NCI-H187 (cell line): Measurements from ENCODE around the gene ALDOA.

ENCODE experiments used
- DNase-seq, 2 experiments: peaks; one replicate each; lab custom pipeline; 2025; lab: John Stamatoyannopoulos, UW

Gene ALDOA

DNA sequence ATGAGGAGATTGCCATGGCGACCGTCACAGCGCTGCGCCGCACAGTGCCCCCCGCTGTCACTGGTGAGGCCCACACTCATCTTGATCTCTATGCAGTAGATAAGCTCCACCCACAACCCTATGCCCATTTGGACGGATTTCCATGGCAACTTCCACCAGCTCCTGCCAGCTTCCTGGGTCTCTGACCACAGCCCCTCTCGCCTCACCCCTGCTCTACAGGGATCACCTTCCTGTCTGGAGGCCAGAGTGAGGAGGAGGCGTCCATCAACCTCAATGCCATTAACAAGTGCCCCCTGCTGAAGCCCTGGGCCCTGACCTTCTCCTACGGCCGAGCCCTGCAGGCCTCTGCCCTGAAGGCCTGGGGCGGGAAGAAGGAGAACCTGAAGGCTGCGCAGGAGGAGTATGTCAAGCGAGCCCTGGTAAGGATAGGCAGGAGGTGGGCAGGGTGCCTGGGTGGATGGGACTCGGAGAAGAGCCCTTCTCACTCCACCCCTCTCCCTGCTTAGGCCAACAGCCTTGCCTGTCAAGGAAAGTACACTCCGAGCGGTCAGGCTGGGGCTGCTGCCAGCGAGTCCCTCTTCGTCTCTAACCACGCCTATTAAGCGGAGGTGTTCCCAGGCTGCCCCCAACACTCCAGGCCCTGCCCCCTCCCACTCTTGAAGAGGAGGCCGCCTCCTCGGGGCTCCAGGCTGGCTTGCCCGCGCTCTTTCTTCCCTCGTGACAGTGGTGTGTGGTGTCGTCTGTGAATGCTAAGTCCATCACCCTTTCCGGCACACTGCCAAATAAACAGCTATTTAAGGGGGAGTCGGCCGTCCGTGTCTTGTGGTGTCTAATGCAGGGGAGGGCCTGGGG, 4.3 kb downstream of the ALDOA start:
- DNase-seq: no peak

DNA sequence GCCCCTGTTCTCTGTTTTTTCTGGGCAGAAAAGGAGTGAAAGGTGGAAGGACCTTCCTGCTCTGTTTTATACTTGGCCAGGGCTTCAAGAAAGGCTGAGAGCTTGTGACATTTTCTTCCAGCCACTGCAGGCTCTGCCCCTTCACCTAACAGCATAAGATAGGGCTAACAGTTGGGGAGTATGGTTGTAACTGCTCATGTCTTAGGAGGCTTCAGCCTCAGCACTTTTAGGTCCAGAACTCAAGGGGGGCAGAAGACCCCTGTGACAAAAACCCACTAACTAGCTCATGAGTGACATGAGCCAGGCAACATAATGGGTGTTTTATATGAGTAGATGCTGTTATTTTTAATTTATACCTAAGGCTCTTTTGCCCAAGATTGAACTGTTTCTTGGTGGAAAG, 4.9 kb downstream of the ALDOA start:
- no peak for DNase-seq

DNA sequence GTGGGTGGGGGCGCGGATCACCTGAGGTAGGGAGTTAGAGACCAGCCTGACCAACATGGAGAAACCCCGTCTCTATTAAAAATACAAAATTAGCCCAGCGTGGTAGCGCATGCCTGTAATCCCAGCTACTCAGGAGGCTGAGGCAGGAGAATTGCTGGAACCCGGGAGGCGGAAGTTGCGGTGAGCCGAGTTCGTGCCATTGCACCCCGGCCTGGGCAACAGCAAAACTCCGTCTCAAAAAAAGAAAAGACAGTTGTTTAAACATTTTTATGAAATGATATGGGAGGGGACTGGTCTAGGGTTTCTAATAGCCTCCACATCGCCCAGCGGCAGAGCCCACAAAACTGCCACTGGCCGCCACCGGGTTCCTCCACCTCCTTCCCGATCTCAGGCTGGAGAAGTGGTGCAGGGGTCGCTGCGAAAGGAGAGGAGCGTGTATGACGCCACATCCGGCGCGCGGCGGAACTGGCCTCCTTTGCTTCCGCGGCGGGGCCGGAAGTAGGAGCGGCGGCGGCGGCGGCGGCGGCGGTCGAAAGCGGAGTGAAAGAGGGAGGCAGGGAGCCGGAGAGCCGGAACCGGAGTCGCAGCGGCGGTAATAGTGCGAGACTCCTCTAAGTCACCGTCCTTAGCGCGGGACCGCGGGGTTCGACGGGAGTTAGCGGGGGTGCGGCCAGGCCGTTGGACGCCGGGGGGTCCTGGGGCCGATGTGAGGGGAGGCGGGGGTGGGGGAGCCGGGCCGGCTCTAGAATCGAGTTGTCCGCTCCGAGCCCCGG, 10.1 kb downstream of the ALDOA start, which contains the start of gene PPP4C:
Gene PPP4C, plus strand, starts transcription at position 492 of the 773 bp plus-strand sequence. CDS start 384 bp downstream, outside the sequence.
- DNase-seq: peak; percentile 20 to 26

DNA sequence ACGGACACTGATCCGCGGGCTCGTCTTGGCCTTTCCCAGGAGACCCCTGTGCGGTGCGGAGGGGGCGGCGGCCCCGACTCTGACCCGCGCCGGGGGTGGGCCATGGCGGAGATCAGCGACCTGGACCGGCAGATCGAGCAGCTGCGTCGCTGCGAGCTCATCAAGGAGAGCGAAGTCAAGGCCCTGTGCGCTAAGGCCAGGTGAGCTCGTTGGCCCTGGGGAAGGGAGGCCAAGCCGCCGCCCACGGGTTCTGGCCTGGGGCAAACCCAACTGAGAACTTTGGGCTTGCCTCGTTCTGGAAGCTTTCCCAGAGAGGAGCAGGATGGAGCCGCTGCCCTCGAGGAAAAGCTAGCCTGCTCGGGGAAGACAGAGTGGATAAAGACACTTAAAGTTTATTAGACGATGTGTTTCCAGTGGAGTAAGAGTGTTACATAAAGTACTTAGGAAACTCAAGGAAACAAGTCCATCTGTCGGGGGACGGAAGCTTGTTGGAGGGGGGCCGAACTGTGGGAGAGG, 10.8 kb downstream of the ALDOA start:
- DNase-seq: no peak

DNA sequence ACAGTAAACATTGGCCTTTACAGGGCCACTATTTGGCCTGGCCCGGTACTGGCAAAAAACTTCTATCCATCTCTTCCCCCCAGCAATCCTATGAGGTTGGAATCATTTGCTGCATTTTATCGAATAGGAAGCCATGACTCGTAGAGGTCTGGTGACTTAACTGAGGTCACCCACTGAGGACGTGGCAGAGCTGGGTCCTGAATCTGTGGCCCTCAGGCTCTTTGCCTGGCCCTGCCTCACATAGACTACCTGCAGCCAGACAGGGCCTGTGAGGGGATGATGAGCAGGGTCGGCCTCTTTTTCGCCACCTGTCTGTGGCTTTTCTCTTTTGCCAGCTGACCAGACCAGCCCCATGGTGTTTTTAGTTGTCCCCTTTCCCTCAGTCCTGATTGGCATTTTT, 12.1 kb downstream of the ALDOA start:
- no peak for DNase-seq

DNA sequence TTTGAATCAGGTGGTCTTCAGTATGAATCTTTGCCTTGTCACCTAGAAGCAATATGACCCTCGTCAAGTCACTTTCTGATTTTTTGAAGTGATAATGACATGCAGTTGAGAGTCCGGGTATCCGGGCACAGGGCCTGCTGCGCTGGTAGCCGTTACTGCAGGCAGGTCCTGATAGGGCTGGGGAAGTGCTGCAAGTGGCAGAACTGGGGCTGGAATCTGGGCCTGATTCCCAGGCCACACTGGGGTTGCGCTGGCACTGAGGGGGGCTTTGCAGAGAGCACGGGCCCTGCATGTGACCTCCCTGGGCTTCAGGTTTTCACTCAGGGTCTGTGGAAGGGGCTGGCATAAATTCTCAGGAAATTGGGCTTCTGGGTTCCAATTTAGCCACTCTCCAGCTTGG, 13.2 kb downstream of the ALDOA start:
- DNase-seq: no peak

DNA sequence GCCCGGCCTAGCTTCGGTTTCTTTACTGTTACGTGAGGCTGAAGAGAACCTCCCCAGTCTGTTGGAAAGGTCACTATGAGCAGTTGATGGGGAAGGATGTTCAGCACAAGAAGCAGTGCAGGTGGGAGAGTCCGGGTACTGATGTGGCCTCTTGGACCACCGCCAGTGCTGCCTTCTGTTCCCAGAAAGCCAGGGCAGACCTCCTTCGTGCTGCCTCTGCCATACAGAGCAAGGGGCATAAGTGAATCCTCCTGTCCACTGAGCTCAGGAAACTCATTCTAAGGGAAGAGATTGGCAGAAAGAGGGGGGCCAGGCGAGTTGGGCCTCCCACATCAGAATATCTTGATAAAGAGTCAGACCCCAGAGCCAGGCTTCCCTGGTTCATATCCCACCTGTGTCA, 13.9 kb downstream of the ALDOA start:
- DNase-seq: no peak

DNA sequence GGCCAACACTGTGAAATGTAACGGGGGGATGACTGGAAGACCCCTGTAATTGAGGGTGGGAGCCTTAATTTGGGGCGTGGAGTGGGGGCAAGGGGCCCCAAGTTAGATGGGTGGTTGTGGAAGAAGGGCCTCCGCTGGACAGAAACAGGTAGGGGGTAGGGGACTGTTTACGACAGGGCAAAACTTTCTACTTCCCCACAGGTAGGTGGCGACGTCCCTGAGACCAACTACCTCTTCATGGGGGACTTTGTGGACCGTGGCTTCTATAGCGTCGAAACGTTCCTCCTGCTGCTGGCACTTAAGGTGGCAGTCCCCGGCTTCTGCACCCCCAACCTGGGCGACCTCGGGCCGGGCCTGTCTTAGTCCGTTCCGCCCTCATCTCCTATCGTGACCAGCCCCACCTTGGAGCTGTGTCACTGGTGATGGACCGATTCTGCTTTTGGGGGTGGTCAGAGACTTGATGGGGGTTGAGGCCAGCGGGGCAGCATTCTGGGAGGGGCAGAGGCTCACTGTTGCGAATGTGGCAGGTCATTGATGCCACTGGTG, 17.1 kb downstream of the ALDOA start:
- no peak for DNase-seq

DNA sequence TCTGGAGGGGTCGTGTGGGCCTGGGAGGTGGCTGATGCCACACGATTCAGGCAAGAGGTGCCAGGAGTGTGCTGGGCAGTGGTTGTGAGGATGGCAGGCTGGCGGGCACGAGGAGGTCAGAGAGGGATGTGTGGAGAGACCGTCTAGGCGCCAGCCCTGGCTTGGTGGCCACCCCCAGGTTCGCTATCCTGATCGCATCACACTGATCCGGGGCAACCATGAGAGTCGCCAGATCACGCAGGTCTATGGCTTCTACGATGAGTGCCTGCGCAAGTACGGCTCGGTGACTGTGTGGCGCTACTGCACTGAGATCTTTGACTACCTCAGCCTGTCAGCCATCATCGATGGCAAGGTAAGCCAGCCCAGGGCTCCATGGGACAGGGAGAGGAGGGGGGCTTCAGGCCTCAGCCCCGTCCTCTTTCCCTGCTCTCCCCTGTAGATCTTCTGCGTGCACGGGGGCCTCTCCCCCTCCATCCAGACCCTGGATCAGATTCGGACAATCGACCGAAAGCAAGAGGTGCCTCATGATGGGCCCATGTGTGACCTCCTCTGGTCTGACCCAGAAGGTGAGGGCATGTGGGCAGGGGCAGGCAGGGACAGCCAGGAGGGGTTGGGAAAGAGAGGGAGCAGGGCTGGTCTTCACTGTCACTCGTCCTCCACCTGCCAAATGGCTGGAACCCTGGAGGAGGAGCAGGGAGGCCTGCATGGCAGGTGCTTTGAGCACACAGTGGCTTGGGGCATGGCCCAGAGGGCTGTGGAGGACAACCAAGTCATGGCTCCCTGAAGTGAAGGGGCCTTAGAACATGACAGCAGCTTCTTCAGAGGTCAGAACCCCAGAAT, 17.9 kb downstream of the ALDOA start:
- no peak for DNase-seq

DNA sequence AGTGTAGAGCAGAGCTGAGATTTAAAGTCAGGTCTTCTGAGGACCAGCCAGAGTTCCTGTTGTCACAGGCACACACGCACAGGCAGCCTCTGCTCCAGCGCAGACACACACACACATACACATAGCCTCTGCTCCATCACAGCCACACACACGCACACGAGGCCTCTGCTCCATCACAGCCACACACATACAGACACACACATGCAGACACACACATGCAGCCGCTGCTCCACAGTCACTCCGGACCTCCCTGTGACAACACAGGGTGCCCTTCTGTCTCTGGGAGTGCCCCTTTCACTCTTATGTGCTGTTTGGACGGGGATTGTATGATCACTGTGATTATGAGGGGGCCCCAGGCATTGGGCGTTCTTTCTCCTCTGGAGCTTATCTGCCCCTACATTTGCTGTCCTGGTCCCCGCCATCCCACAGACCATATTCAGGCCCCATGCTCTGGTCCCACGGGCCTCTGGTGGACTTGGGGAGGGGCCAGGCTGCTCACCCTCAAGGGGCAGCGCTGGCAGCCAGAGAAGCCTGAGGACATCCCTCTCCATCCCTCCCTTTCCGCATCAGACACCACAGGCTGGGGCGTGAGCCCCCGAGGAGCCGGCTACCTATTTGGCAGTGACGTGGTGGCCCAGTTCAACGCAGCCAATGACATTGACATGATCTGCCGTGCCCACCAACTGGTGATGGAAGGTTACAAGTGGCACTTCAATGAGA, 18.7 kb downstream of the ALDOA start:
- DNase-seq: no peak

DNA sequence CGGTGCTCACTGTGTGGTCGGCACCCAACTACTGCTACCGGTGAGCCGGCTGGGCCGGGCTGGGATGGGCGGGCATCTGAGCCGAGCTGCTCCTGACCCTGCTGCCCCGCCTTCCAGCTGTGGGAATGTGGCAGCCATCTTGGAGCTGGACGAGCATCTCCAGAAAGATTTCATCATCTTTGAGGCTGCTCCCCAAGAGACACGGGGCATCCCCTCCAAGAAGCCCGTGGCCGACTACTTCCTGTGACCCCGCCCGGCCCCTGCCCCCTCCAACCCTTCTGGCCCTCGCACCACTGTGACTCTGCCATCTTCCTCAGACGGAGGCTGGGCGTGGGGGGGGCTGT, 19.2 kb downstream of the ALDOA start:
- DNase-seq: no peak

DNA sequence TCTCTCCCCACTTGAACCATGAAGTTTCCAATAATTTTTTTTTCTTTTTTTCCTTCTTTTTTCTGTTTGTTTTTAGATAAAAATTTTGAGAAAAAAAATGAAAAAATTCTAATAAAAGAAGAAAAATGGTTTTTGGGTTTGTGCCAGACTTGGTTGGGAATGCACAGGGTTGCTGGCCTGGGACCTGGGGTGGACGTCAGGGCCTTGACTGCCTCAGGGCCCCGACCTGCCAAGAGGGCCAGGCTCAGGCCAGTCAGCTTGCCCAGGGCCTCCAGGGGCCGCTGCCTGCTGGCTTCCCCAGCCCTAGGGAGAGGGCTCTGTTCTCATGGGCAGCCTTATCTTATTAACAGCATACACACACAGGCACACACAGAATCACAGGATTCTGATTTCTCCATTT, 19.7 kb downstream of the ALDOA start:
- DNase-seq: no peak

DNA sequence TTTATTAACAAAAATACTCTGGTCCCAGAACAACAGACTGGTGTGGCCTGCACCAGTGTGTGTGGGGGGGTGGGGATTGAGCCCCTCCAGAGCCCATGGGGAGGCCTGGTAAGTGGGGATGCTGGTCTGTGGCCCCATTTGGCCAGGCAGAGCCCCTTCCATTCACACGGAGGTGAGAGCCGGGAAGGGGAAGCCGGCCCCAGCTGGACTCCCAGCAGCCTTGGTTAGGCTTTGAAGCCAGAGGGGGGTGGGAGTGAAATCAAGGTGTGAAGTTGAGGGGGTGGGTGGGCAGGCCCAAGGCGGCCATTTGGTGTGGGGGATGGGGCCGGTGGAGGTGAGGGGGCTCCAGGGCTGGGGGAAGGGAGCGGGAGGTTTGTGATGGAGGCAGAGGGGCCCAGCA, 20.3 kb downstream of the ALDOA start:
- DNase-seq: no peak

DNA sequence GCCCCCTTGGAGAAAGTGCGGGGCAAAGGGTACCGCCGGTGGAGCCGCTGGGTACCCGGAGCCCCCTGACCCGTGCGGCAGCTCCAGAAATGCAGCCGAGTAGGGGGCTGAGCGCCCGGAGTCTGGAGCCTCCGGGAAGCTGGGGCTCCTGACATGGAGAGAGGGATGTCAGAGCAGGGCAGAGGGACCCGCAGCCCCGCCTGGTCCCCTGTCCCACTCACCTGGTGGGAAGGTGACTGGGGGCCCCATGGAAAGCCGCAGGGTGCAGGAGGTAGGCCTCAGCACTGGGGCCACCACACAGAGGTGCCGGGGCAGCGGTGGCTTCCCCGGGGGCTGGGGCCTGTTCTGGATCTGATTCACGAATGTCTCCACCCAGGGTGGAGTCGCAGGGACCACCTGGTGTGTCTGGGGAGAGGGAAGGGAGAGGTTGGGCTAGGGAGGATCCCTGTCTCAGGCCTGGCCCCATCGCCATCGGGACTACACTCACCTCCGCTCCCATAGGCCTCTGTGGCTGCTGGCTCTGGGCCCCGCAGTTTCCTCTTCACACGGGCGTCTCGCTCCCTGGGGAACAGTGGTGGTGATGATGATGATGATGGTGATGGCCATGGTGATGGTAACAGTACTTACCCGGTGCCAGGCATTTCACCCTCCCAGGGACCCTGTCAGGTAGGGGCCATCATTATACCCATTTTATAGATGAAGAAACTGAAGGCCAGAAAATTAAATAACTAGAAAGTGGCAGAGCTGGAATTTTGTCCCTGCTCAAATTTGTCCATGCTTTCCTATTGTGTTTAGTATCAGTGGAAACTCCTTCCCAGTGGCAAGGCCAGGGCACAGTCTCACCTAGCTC, 21.0 kb downstream of the ALDOA start:
- no peak for DNase-seq

DNA sequence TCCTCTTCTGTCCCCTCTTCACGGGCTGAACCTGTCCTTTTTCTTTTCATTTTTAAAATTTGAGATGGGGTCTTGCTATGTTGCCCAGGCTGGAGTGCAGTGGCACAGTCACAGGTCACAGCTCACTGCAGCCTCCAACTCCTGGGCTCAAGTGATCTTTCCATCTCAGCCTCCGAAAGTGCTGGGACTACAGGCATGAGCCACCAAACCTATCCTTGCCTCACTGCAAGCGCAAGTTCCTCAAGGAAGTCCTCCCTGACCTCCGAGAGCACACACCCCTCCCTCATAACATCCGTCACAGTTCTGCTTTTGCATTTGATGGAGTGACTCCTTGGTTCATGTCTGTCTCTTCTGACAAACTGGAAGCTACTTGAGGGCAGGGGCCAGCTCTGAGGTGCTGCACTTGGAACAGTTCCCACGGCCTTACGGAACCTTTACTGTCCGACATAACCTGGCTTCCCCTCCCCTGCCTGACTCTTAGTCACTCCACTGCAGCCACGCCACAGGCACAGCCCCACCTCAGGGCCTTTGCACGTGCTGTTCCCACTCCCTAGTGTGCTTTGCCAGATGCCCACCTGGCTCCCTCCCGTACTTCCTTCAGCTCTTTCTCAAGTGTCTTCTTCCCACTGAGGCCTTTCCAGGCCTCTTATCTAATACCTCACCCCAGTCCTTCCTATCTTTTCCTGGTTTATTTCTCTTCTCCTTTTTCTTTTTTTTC, 21.8 kb downstream of the ALDOA start:
- DNase-seq: no peak

DNA sequence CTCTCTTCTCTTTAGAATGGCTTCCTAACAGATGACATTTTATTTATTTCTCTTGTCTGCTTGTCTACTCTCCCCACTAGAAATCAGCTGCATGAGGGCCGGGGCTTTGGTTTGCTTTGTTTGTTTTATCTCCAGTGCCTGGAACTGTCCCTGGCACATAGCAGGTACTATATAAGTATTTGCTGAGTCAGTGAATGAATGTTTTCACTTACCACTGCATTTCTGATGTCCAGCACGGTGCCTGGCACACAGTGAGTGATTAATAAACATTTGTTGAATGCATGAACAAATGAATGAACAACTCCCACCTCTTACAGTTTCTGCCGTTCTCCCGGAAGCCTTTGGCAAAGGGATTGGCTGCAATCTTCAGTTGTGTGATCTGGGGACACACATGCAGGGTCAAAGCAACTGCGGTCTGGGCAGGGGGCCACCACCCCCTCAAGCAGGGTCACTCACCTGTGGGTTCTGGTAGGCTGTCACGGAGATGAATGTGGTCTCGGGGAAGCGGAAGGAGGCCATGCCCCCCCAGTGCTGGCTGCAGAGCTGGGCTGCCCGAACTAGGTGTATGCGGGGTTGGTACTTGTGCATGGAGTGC, 22.8 kb downstream of the ALDOA start:
- no peak for DNase-seq

DNA sequence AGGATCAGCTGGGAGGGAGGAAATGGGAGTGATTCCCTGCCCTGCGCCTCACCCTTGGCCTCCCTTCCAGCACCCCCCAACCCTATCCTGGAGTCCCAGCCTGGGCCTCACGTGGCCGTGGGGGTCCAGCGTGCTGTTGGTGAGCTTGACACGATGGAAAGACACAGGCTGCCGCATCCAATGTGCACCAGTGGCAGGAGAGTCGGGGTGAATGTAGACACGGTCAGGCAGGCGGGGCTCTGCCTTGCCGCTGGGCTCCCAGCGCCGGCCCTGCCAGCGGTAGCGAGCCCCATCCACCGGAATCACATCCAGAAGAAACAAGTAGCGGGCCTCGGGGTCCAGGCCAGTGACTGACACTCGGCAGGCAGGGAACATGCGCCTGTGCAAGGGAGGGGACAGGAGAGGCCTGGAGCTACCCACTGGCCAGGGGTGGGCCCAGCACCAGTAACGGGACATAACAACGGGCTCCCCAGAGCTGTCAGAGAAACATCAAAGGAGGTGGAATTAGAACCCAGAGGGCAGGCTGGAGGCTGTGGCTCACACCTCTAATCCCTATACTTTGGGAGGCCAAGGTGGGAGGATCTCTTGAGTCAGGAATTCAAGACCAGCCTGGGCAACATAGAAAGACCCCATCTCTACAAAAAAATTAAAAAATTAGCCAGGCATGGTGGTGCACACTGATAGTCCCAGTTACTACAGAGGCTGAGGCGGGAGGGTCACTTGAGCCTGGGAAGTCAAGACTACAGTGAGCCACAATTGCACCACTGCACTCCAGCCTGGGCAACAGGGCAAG, 23.5 kb downstream of the ALDOA start:
- DNase-seq: no peak

DNA sequence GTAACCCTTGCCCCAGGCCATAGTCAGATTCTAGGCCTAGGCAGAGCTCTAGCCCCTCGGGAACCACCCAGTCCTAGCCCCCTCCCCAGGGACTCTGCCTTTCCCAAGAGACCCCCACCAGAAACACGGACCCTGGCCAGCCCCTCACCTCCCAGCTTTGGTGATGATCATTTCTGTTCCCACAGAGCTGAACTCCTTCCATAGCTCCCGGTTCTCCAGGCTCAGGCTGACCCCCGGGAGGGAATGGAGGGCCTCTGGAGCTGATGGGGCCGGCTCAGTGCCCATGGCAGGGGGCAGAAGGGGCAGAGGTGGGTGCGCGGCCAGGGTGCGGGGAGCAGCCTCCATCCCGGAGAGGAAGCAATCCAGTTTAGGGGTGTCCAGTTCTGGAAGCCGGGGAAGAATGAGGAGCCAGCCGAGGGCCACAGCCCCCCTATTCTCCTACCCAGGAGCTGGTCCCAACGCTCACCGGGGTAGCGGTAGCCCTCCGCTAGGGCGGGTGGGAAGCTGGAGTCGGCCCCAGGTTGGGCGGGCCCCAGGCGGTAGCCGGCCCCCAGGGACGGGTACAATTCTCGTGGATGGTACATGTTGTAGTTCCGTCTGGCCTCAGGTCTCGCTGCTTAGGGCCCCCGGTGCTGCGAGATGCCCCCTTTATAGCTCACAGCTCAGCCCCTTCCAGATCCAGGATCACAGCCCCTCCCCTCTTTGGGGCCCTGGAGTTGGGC, 25.2 kb downstream of the ALDOA start:
- no peak for DNase-seq
